CD4-positive, alpha-beta memory T cell (primary cell): Measurements from ENCODE around the gene NBEA. TPM values are rescaled to one million over a fixed set of nuclear protein-coding genes. Genes with fewer than 3 reads are reported as not detected.

ENCODE experiments used
- CTCF ChIA-PET: fragments of 350-600 bp; sonication (Branson Sonifier 250); formaldehyde crosslinking; loops from one replicate; lab custom pipeline; 2021; ENCODE audit warnings: inconsistent platforms; ENCODE audit not compliant: partially characterized antibody; lab: Charles Lee
- POLR2A ChIA-PET: fragments of 350-600 bp; sonication (Branson Sonifier 250); formaldehyde crosslinking; loops from one replicate; lab custom pipeline; 2021; ENCODE audit not compliant: partially characterized antibody; lab: Charles Lee
- DNase-seq, 5 donors: peaks; one replicate each; pipeline versions ENCODE4 v3.0.0 to v3.0.0-alpha.2; 2020 to 2022; ENCODE audit warnings: mixed read lengths in 1 of 5
- H3K27ac ChIP-seq: one replicate; pipeline ENCODE4 v1.7.0; 2013; ENCODE audit warnings: low read depth, low read length
- H3K27me3 ChIP-seq: 2 replicates; pipeline ENCODE4 v1.7.0; 2013; ENCODE audit warnings: mild to moderate bottlenecking, low read length, moderate library complexity; ENCODE audit not compliant: insufficient read depth
- H3K36me3 ChIP-seq: 2 replicates; pipeline ENCODE4 v1.7.0; 2013; ENCODE audit warnings: mild to moderate bottlenecking, low read length, moderate library complexity; ENCODE audit not compliant: insufficient read depth
- H3K4me1 ChIP-seq: 2 replicates; pipeline ENCODE4 v1.7.0; 2013; ENCODE audit warnings: mild to moderate bottlenecking, low read length, moderate library complexity; ENCODE audit not compliant: insufficient read depth
- H3K4me3 ChIP-seq, 2 donors: one replicate each; pipeline ENCODE4 v1.7.0; 2013; ENCODE audit warnings: low read length in 2 of 2, mild to moderate bottlenecking in 1 of 2
- H3K9me3 ChIP-seq, 2 donors: one replicate each; pipeline ENCODE4 v1.7.0; 2013; ENCODE audit warnings: low read length in 2 of 2, control low read depth in 1 of 2; ENCODE audit not compliant: control insufficient read depth in 1 of 2
- H3K27ac Mint-ChIP-seq, 7 donors: one replicate each; pipeline ENCODE4 v1.8.0; 2020 to 2021; ENCODE audit warnings: mixed read lengths in 7 of 7, mild to moderate bottlenecking in 6 of 7, inconsistent platforms in 3 of 7, moderate library complexity in 3 of 7
- H3K27me3 Mint-ChIP-seq, 2 donors: one replicate each; pipeline ENCODE4 v1.8.0; 2020 to 2021; ENCODE audit warnings: mixed read lengths in 2 of 2
- H3K36me3 Mint-ChIP-seq, 2 donors: one replicate each; pipeline ENCODE4 v1.8.0; 2020 to 2021; ENCODE audit warnings: mixed read lengths in 2 of 2, inconsistent platforms in 1 of 2, mild to moderate bottlenecking in 1 of 2
- H3K4me1 Mint-ChIP-seq, 4 donors: one replicate each; pipeline ENCODE4 v1.8.0; 2020 to 2021; ENCODE audit warnings: mixed read lengths in 4 of 4, mild to moderate bottlenecking in 1 of 4
- H3K4me3 Mint-ChIP-seq, 8 donors: one replicate each; pipeline ENCODE4 v1.8.0; 2020 to 2021; ENCODE audit warnings: mixed read lengths in 8 of 8, mild to moderate bottlenecking in 7 of 8, moderate library complexity in 6 of 8, inconsistent platforms in 3 of 8
- H3K9me3 Mint-ChIP-seq, 8 donors: one replicate each; pipeline ENCODE4 v1.8.0; 2020 to 2021; ENCODE audit warnings: mixed read lengths in 8 of 8, mild to moderate bottlenecking in 5 of 8, inconsistent platforms in 3 of 8, moderate library complexity in 1 of 8
- intact Hi-C: fragments of 100-400 bp; cut with micrococcal nuclease; formaldehyde crosslinking; loops from one replicate; pipeline ENCODE4 v1.15.1; 2023
- polyA plus RNA-seq, 2 donors: library from polyadenylated mRNA; unstranded; fragments of 300-500 nt; fragmentation: Illumina TruSeq; gene quantifications; one replicate each; pipeline ENCODE4 v1.2.3, GENCODE V29; 2021
- total RNA-seq, 2 experiments: library from RNA; stranded (reverse); gene quantifications; one replicate each; pipeline ENCODE4 v1.2.3, GENCODE V29; 2021

Gene NBEA
- total and polyA plus RNA-seq, 4 experiments from 2014 or later, result 0.48 to 1.8 (median 1.1) TPM

GRCh38 chr13:35549481-35549880 is 607.4 kb downstream of the NBEA start:
- CTCF ChIA-PET, result no interaction called here
- peaks cover 0 to 2% (median under 1%) of the 10 kb centered on the region in 8 donors for H3K9me3 Mint-ChIP-seq

GRCh38 chr13:35552172-35552844 is 610.2 kb downstream of the NBEA start:
- CTCF ChIA-PET, result interaction anchor here (1.2 kb wide), 1 partner anchor 20 kb away, joined by 3 read pairs; no protein-coding TSS in a partner anchor
- H3K27ac ChIP-seq, result no peak overlapping the region
- Mint-ChIP-seq H3K27me3 (no peaks in the 10 kb centered on the region), H3K4me3 (no peak overlapping the region), H3K4me1 (no peaks in the 10 kb centered on the region), H3K36me3 (no peaks in the 10 kb centered on the region), H3K9me3 (peaks cover 0 to 2% (median 0%) of the 10 kb centered on the region in 8 donors), H3K27ac (no peak overlapping the region)
- no peak for DNase-seq
- POLR2A ChIA-PET, result no interaction called here
- intact Hi-C loops, result no loop called here
- no peak overlapping the region for H3K4me3 ChIP-seq
- no peaks in the 10 kb centered on the region for H3K36me3 ChIP-seq
- no peaks in the 10 kb centered on the region for H3K4me1 ChIP-seq
- H3K27me3 ChIP-seq, result no peaks in the 10 kb centered on the region
- H3K9me3 ChIP-seq, result no peaks in the 10 kb centered on the region

More at GRCh38 chr13:35549481-35549880, 607.4 kb downstream of the NBEA start:
- Histone ChIP-seq H3K36me3 (no peaks in the 10 kb centered on the region), H3K27ac (no peak overlapping the region), H3K9me3 (no peaks in the 10 kb centered on the region), H3K4me1 (no peaks in the 10 kb centered on the region), H3K27me3 (no peaks in the 10 kb centered on the region), H3K4me3 (no peak overlapping the region)
- Mint-ChIP-seq H3K4me1 (no peaks in the 10 kb centered on the region), H3K27me3 (no peaks in the 10 kb centered on the region), H3K27ac (no peak overlapping the region), H3K4me3 (no peak overlapping the region), H3K36me3 (no peaks in the 10 kb centered on the region)
- POLR2A ChIA-PET, result no interaction called here
- DNase-seq, result peak in 1 of 5 donors; percentile 7
- intact Hi-C loops, result no loop called here

GRCh38 chr13:35554972-35555623 is 613.0 kb downstream of the NBEA start:
- H3K4me3 Mint-ChIP-seq, result no peak overlapping the region
- Histone ChIP-seq H3K27ac (no peak overlapping the region), H3K4me3 (no peak overlapping the region), H3K4me1 (no peaks in the 10 kb centered on the region), H3K9me3 (no peaks in the 10 kb centered on the region), H3K36me3 (no peaks in the 10 kb centered on the region), H3K27me3 (no peaks in the 10 kb centered on the region)
- H3K9me3 Mint-ChIP-seq, result no peaks in the 10 kb centered on the region
- ChIA-PET POLR2A (interaction anchor here (0.6 kb wide), 1 partner anchor 9 kb away, joined by 3 read pairs; no protein-coding TSS in a partner anchor), CTCF (no interaction called here)
- DNase-seq, result no peak
- intact Hi-C loops, result no loop called here
- H3K27me3 Mint-ChIP-seq, result no peaks in the 10 kb centered on the region
- no peaks in the 10 kb centered on the region for H3K36me3 Mint-ChIP-seq
- H3K27ac Mint-ChIP-seq, result no peak overlapping the region
- no peaks in the 10 kb centered on the region for H3K4me1 Mint-ChIP-seq

- no peaks in the 10 kb centered on the region for H3K9me3 ChIP-seq
- H3K9me3 Mint-ChIP-seq, result no peaks in the 10 kb centered on the region
- H3K36me3 Mint-ChIP-seq, result no peaks in the 10 kb centered on the region
- H3K4me3 ChIP-seq, result no peak overlapping the region
- H3K4me3 Mint-ChIP-seq, result no peak overlapping the region
- no peaks in the 10 kb centered on the region for H3K36me3 ChIP-seq
- POLR2A ChIA-PET, result no interaction called here
- no peak overlapping the region for H3K27ac Mint-ChIP-seq
- CTCF ChIA-PET, result no interaction called here
- DNase-seq, result no peak
- no peaks in the 10 kb centered on the region for H3K27me3 Mint-ChIP-seq
- no peaks in the 10 kb centered on the region for H3K4me1 ChIP-seq
- H3K27ac ChIP-seq, result no peak overlapping the region
- intact Hi-C loops, result no loop called here
- H3K27me3 ChIP-seq, result no peaks in the 10 kb centered on the region
- no peaks in the 10 kb centered on the region for H3K4me1 Mint-ChIP-seq
Measured at GRCh38 chr13:35557475-35557874, 615.4 kb downstream of the NBEA start.

GRCh38 chr13:35561540-35561939 is 619.5 kb downstream of the NBEA start:
- H3K4me1 Mint-ChIP-seq, result no peaks in the 10 kb centered on the region
- Histone ChIP-seq H3K4me1 (no peaks in the 10 kb centered on the region), H3K27me3 (no peaks in the 10 kb centered on the region), H3K4me3 (no peak overlapping the region), H3K27ac (no peak overlapping the region), H3K9me3 (no peaks in the 10 kb centered on the region), H3K36me3 (no peaks in the 10 kb centered on the region)
- POLR2A ChIA-PET, result no interaction called here
- H3K36me3 Mint-ChIP-seq, result no peaks in the 10 kb centered on the region
- intact Hi-C loops, result no loop called here
- no peak overlapping the region for H3K4me3 Mint-ChIP-seq
- no peak for DNase-seq
- no peaks in the 10 kb centered on the region for H3K27me3 Mint-ChIP-seq
- H3K27ac Mint-ChIP-seq, result no peak overlapping the region
- peaks cover 0 to 4% (median 0%) of the 10 kb centered on the region in 8 donors for H3K9me3 Mint-ChIP-seq
- CTCF ChIA-PET, result no interaction called here

GRCh38 chr13:35565273-35565672 is 623.2 kb downstream of the NBEA start:
- Histone ChIP-seq H3K4me3 (no peak overlapping the region), H3K36me3 (no peaks in the 10 kb centered on the region), H3K27ac (no peak overlapping the region), H3K9me3 (no peaks in the 10 kb centered on the region), H3K27me3 (no peaks in the 10 kb centered on the region), H3K4me1 (no peaks in the 10 kb centered on the region)
- no peak for DNase-seq
- ChIA-PET CTCF (no interaction called here), POLR2A (no interaction called here)
- H3K4me1 Mint-ChIP-seq, result no peaks in the 10 kb centered on the region
- no peaks in the 10 kb centered on the region for H3K27me3 Mint-ChIP-seq
- H3K27ac Mint-ChIP-seq, result no peak overlapping the region
- peaks cover 0 to 4% (median 0%) of the 10 kb centered on the region in 8 donors for H3K9me3 Mint-ChIP-seq
- H3K36me3 Mint-ChIP-seq, result no peaks in the 10 kb centered on the region
- intact Hi-C loops, result no loop called here
- H3K4me3 Mint-ChIP-seq, result no peak overlapping the region

GRCh38 chr13:35566340-35566739 is 624.3 kb downstream of the NBEA start:
- intact Hi-C loops, result no loop called here
- Mint-ChIP-seq H3K27ac (no peak overlapping the region), H3K4me3 (no peak overlapping the region), H3K36me3 (no peaks in the 10 kb centered on the region), H3K4me1 (no peaks in the 10 kb centered on the region), H3K9me3 (peaks cover 0 to 4% (median 0%) of the 10 kb centered on the region in 8 donors), H3K27me3 (no peaks in the 10 kb centered on the region)
- CTCF ChIA-PET, result no interaction called here
- no peaks in the 10 kb centered on the region for H3K27me3 ChIP-seq
- no peaks in the 10 kb centered on the region for H3K4me1 ChIP-seq
- POLR2A ChIA-PET, result no interaction called here
- H3K4me3 ChIP-seq, result no peak overlapping the region
- H3K36me3 ChIP-seq, result no peaks in the 10 kb centered on the region
- H3K27ac ChIP-seq, result no peak overlapping the region
- no peak for DNase-seq
- no peaks in the 10 kb centered on the region for H3K9me3 ChIP-seq
